Mucosa of descending colon (tissue), 3 donors: Measurements from ENCODE around the gene CHIT1. TPM values are rescaled to one million over a fixed set of nuclear protein-coding genes. Genes with fewer than 3 reads are reported as not detected.

Experiments
- ATAC-seq: fragments of 200-7000 bp; cut with Tn5 transposase; one replicate; pipeline ENCODE4 v1.9.1; 2020; ENCODE audit warnings: mild to moderate bottlenecking, moderate library complexity
- DNase-seq, 3 donors: peaks; one replicate each; pipeline ENCODE4 v3.0.0-alpha.2; 2020
- H3K36me3 ChIP-seq: fragments of 200-600 bp; one replicate; pipeline ENCODE4 v1.8.0; 2021; ENCODE audit warnings: low read depth, mild to moderate bottlenecking
- H3K4me1 ChIP-seq: fragments of 200-600 bp; one replicate; pipeline ENCODE4 v1.8.0; 2021; ENCODE audit warnings: low read depth, mild to moderate bottlenecking
- H3K4me3 ChIP-seq: fragments of 200-600 bp; one replicate; pipeline ENCODE4 v1.8.0; 2021; ENCODE audit warnings: mild to moderate bottlenecking
- H3K9me3 ChIP-seq: fragments of 200-600 bp; one replicate; pipeline ENCODE4 v1.8.0; 2021; ENCODE audit warnings: mild to moderate bottlenecking
- CTCF ChIP-seq: fragments of 200-600 bp; IDR thresholded peaks from one replicate; pipeline ENCODE4 v1.8.0; 2022; ENCODE audit warnings: antibody characterized with exemption, mild to moderate bottlenecking
- intact Hi-C, 2 donors: fragments of 100-400 bp; cut with DNase I in 1 of 2; cut with micrococcal nuclease in 1 of 2; formaldehyde crosslinking; loops; one replicate each; pipeline versions ENCODE4 v1.11.0 to v1.11.1; 2022; cut with DNase I, micrococcal nuclease
- total RNA-seq, 3 donors: library from RNA; stranded (reverse); fragmentation: NEBNext Ultra II Directional in 2 of 3; extraction: Animal tissue kit (Norgen Biotek cat#: 25700) in 2 of 3; gene quantifications; one replicate each; pipeline versions ENCODE4 v1.2.1 to v1.2.4, GENCODE V29; 2021 to 2023
- donor health status: DM: no; HTN: no; CAD: no; lungs with moderate emphysema.
- donor health status: DM: no; HTN: no; CAD: no.
- donor health status: DM: no; HTN: yes; CAD: no.

Gene CHIT1
- total RNA-seq, 3 donors from 2014 or later: 0.13 to 0.96 TPM; not detected in 1

DNA sequence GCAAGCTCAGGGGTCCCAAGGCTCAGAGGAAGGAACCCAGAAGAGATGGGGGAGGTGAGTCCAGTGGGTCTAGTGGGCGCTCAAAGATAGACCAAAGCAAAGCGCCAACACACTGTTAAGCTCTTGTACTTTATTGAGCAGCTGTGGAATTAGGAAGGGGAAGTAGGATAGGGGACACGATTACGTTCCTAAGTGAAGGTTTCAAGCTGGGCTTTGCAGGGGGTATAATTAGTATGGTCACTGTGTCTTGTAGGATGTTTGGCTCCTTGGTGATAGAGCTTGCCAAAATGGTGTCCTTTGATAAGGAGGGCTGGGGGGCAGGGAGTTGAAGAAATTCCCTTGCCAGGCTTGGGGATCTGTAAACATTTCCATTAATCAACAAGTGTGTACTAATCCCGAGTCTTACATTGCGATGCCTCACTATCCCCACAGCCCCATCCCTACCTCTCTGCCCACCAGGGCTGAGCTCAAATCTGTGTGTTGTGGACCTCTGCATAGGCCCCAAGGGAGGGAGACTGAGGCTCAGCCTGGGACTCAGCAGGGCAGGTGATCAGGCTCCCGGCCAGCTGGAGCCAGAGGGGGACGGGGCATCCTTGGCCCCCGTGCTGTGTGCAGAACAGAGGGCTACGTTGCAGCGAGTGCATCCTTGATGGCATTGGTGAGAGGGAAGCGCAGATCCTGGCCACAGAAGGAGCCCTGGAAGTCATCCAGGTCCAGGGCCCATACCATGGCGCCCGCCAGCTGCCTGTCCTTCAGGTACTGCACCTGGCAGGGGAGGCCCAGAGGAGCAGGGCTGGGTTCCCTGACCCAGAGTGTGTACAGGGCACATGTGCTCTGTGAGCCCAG lies 50.4 kb downstream of the CHIT1 start:
- Histone ChIP-seq H3K36me3 (no peaks in the 10 kb centered on the region), H3K4me1 (no peaks in the 10 kb centered on the region), H3K9me3 (no peaks in the 10 kb centered on the region), H3K4me3 (no peak overlapping the region)
- no peak for TF ChIP-seq CTCF
- ATAC-seq: no peak
- intact Hi-C loops: no loop called here
- DNase-seq: no peak

DNA sequence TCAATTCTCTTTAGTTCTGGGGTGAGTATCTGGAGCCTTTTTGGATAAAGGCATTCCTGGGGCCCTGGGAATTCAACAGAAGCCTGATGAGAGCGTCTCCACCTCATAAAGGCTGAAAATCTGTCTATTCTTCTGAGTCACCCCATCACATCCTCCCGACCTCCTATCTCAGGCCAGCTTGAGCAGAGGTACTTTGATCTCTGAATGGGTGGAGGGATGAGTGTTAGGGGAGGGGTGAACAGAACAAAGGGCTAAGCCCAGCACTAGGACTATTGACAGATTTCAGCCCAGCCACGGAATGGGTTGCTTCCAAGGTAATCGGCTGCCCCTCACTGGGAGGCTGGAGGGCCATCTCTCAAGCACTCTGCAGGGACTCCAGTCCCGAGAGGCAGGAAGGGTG lies 51.4 kb downstream of the CHIT1 start:
- TF ChIP-seq CTCF: no peak
- no peaks in the 10 kb centered on the region for H3K9me3 ChIP-seq
- no peaks in the 10 kb centered on the region for H3K4me1 ChIP-seq
- DNase-seq: no peak
- no peak for ATAC-seq
- intact Hi-C loops: no loop called here
- H3K4me3 ChIP-seq: no peak overlapping the region
- no peaks in the 10 kb centered on the region for H3K36me3 ChIP-seq

DNA sequence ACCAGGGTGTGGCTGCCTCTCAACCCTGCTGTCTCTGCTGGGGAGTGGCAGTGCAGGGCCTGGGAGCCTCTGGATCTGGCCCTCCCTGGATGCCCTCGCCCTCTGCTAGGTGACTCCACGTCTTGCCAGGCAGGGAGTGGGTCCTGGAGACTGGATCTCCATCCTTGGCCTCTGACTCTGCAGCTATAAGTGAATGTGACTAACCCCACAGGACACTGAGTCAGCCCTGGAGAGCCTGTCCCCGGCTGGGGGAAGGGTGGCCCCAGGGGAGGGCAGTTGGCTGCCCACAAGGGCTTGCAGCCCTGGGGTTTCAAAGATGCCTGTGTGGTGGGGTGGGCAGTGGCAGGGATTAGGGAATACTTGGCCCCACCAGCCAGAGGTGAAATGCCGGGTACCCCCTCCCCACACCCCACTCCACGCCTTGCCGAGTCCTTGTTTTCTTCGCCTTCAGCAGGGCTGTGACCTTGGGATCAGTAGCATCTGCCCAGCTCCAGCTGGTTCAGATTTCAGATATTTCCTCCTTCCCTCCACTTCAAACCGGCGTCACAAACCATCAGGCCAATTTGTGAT lies 51.9 kb downstream of the CHIT1 start:
- Histone ChIP-seq H3K4me1 (no peaks in the 10 kb centered on the region), H3K9me3 (no peaks in the 10 kb centered on the region), H3K36me3 (no peaks in the 10 kb centered on the region), H3K4me3 (no peak overlapping the region)
- no peak for TF ChIP-seq CTCF
- intact Hi-C loops: no loop called here
- ATAC-seq (peak; percentile 28), DNase-seq (no peak)

DNA sequence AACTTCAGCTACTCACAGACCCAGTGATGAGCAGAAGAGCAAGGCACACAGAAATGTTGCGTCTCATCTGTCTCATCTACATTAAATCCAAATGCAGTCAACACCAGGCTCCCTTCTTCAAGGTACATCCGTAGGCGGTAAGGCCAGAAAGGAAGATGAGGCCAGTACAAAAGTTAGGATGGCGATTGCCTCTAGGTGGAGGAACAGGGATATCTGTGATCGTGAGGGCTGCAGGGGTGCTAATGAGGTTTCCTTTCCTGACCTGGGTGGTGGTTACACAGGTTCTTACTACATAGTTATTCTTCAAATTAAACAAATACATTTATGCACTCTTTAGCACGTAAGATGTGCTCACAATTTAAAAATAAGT lies 52.5 kb downstream of the CHIT1 start:
- Histone ChIP-seq H3K36me3 (no peaks in the 10 kb centered on the region), H3K4me1 (no peaks in the 10 kb centered on the region), H3K4me3 (no peak overlapping the region), H3K9me3 (no peaks in the 10 kb centered on the region)
- no peak for DNase-seq
- no peak for ATAC-seq
- intact Hi-C loops: no loop called here
- TF ChIP-seq CTCF: no peak

GRCh38 chr1:203176273-203177035 lies 53.0 kb downstream of the CHIT1 start:
- no peak for TF ChIP-seq CTCF
- intact Hi-C loops: no loop called here
- no peaks in the 10 kb centered on the region for H3K36me3 ChIP-seq
- no peak overlapping the region for H3K4me3 ChIP-seq
- ATAC-seq: no peak
- no peaks in the 10 kb centered on the region for H3K4me1 ChIP-seq
- no peak for DNase-seq
- H3K9me3 ChIP-seq: no peaks in the 10 kb centered on the region
